H1 (cell line): ENCODE results near the gene CELF1. TPM values are rescaled to one million over a fixed set of nuclear protein-coding genes. Genes with fewer than 3 reads are reported as not detected.

Experiments
- CTCF ChIA-PET: fragments of 300-600 bp; sonication (Branson Sonifier 250); formaldehyde crosslinking; loops from one replicate; lab custom pipeline; 2021; ENCODE audit not compliant: partially characterized antibody; lab: Charles Lee
- POLR2A ChIA-PET: fragments of 300-600 bp; sonication (Branson Sonifier 250); formaldehyde crosslinking; loops from one replicate; lab custom pipeline; 2021; ENCODE audit warnings: inconsistent platforms; ENCODE audit not compliant: partially characterized antibody; lab: Charles Lee
- DNase-seq, 2 experiments: peaks; one replicate each; pipeline versions ENCODE4 v3.0.0 to v3.0.0-alpha.2; 2010 to 2022; ENCODE audit warnings: low spot score in 2 of 2, low read depth in 1 of 2, mixed read lengths in 1 of 2
- FAIRE-seq: peaks from 2 replicates; lab custom pipeline; 2011; peaks lifted over from hg19 to GRCh38; lab: Jason Lieb, UNC
- H2AFZ ChIP-seq: 2 replicates; pipeline ENCODE4 v1.8.1; 2012; ENCODE audit warnings: low read length, inconsistent platforms
- H2AK5ac ChIP-seq: 2 replicates; pipeline ENCODE4 v1.6.1; 2013; ENCODE audit warnings: low read depth, low read length
- H2BK120ac ChIP-seq: replicated peaks from 2 replicates; pipeline ENCODE3; 2013; ENCODE audit warnings: low read depth, low read length, inconsistent platforms
- H2BK12ac ChIP-seq: 2 replicates; pipeline ENCODE4 v1.6.1; 2013; ENCODE audit warnings: low read depth, low read length
- H2BK15ac ChIP-seq: 2 replicates; pipeline ENCODE4 v1.6.1; 2013; ENCODE audit warnings: low read length
- H2BK20ac ChIP-seq: 2 replicates; pipeline ENCODE4 v1.6.1; 2013; ENCODE audit warnings: low read length
- H2BK5ac ChIP-seq: 2 replicates; pipeline ENCODE4 v1.6.1; 2013; ENCODE audit warnings: low read depth, low read length
- H3K14ac ChIP-seq: 2 replicates; pipeline ENCODE4 v1.6.1; 2013; ENCODE audit warnings: inconsistent platforms; ENCODE audit not compliant: insufficient read length
- H3K18ac ChIP-seq: 2 replicates; pipeline ENCODE4 v1.6.1; 2013; ENCODE audit warnings: low read length; ENCODE audit errors: extremely low read depth
- H3K23ac ChIP-seq: 2 replicates; pipeline ENCODE4 v1.6.1; 2013; ENCODE audit warnings: inconsistent platforms; ENCODE audit not compliant: insufficient read length
- H3K23me2 ChIP-seq: 2 replicates; pipeline ENCODE4 v1.6.1; 2013; ENCODE audit warnings: low read depth, low read length
- H3K27ac ChIP-seq: 2 replicates; pipeline ENCODE4 v1.6.1; 2011; ENCODE audit warnings: low read depth, low read length, inconsistent platforms
- H3K27me3 ChIP-seq, 4 experiments: replicated peaks in 1 of 4; 1 replicate in 1 of 4; 2 replicates in 3 of 4; pipeline versions ENCODE4 v1.6.1 to v1.8.1; 2011 to 2013; ENCODE audit warnings: low read length in 3 of 4, mild to moderate bottlenecking in 3 of 4, inconsistent platforms in 2 of 4, mixed read lengths in 2 of 4, moderate library complexity in 1 of 4; ENCODE audit not compliant: control insufficient read depth in 3 of 4, insufficient read depth in 3 of 4; ENCODE audit errors: extremely low read depth in 1 of 4
- H3K36me3 ChIP-seq, 4 experiments: 2 replicates each; pipeline versions ENCODE4 v1.6.1 to v1.8.1; 2011 to 2013; ENCODE audit warnings: mild to moderate bottlenecking in 4 of 4, low read length in 3 of 4, moderate library complexity in 2 of 4, control low read depth in 1 of 4, inconsistent platforms in 1 of 4; ENCODE audit not compliant: insufficient read depth in 4 of 4, control insufficient read depth in 2 of 4
- H3K4ac ChIP-seq: replicated peaks from 2 replicates; pipeline ENCODE3; 2013; ENCODE audit warnings: low read length, low read depth, mixed read lengths, inconsistent platforms; ENCODE audit not compliant: insufficient read length
- H3K4me1 ChIP-seq, 4 experiments: replicated peaks in 1 of 4; 1 replicate in 1 of 4; 2 replicates in 3 of 4; pipeline versions ENCODE4 v1.6.1 to v1.8.1; 2011 to 2013; ENCODE audit warnings: low read length in 3 of 4, inconsistent platforms in 2 of 4, mixed read lengths in 1 of 4; ENCODE audit not compliant: insufficient read depth in 4 of 4, control insufficient read depth in 3 of 4
- H3K4me2 ChIP-seq, 2 experiments: 2 replicates each; pipeline versions ENCODE4 v1.6.1 to v1.8.1; 2011 to 2013; ENCODE audit warnings: low read depth in 2 of 2, low read length in 2 of 2, control low read depth in 1 of 2, inconsistent platforms in 1 of 2, mild to moderate bottlenecking in 1 of 2; ENCODE audit not compliant: insufficient read depth in 1 of 2
- H3K4me3 ChIP-seq, 4 experiments: fragments of 200-600, 300-600 bp in 1 of 4; sonication (generic), shearing (Covaris generic), sonication (Bioruptor Twin) in 1 of 4; 2 replicates each; pipeline versions ENCODE4 v1.5.1 to v1.8.1; 2011 to 2016; ENCODE audit warnings: low read length in 4 of 4, low read depth in 3 of 4, control low read depth in 2 of 4, inconsistent platforms in 2 of 4, mild to moderate bottlenecking in 2 of 4, mixed read lengths in 1 of 4, moderate library complexity in 1 of 4; ENCODE audit not compliant: insufficient read depth in 2 of 4; ENCODE audit errors: extremely low read depth in 1 of 4
- H3K56ac ChIP-seq: replicated peaks from 2 replicates; pipeline ENCODE3; 2013; ENCODE audit warnings: low read depth, mild to moderate bottlenecking, mixed read lengths, low read length, inconsistent platforms; ENCODE audit not compliant: insufficient read length
- H3K79me1 ChIP-seq: 2 replicates; pipeline ENCODE4 v1.6.1; 2013; ENCODE audit warnings: low read depth, low read length, control low read depth
- H3K79me2 ChIP-seq, 2 experiments: 2 replicates each; pipeline versions ENCODE4 v1.6.1 to v1.8.1; 2012 to 2013; ENCODE audit warnings: low read length in 2 of 2, mild to moderate bottlenecking in 2 of 2, inconsistent platforms in 1 of 2; ENCODE audit not compliant: insufficient read depth in 2 of 2, control insufficient read depth in 1 of 2
- H3K9ac ChIP-seq, 4 experiments: replicated peaks in 1 of 4; 1 replicate in 1 of 4; 2 replicates in 3 of 4; pipeline versions ENCODE4 v1.6.1 to v1.8.1; 2011 to 2013; ENCODE audit warnings: low read depth in 3 of 4, low read length in 3 of 4, control low read depth in 2 of 4, mild to moderate bottlenecking in 2 of 4, moderate library complexity in 2 of 4, inconsistent platforms in 1 of 4; ENCODE audit errors: extremely low read depth in 1 of 4
- H3K9me3 ChIP-seq, 2 experiments: 2 replicates each; pipeline versions ENCODE4 v1.6.1 to v1.8.1; 2012 to 2013; ENCODE audit warnings: mild to moderate bottlenecking in 2 of 2, moderate library complexity in 2 of 2, control low read depth in 1 of 2, inconsistent platforms in 1 of 2, low read depth in 1 of 2, low read length in 1 of 2, mixed read lengths in 1 of 2; ENCODE audit not compliant: insufficient read depth in 2 of 2
- H4K20me1 ChIP-seq, 2 experiments: replicated peaks in 1 of 2; 2 replicates each; pipeline versions ENCODE3 to v1.8.1; 2011 to 2013; ENCODE audit warnings: inconsistent platforms in 2 of 2, low read length in 2 of 2, mild to moderate bottlenecking in 1 of 2; ENCODE audit not compliant: insufficient read depth in 2 of 2, control insufficient read depth in 1 of 2
- H4K5ac ChIP-seq: 2 replicates; pipeline ENCODE4 v1.6.1; 2013; ENCODE audit warnings: low read length, low read depth, mixed read lengths, inconsistent platforms; ENCODE audit not compliant: insufficient read length
- H4K8ac ChIP-seq: 2 replicates; pipeline ENCODE4 v1.8.0; 2013; ENCODE audit warnings: mild to moderate bottlenecking, moderate library complexity, low read length, inconsistent platforms; ENCODE audit not compliant: insufficient read depth; ENCODE audit errors: extremely low read depth
- H4K91ac ChIP-seq: replicated peaks from 2 replicates; pipeline ENCODE3; 2013; ENCODE audit warnings: low read length, mixed read lengths, inconsistent platforms; ENCODE audit not compliant: insufficient read length
- CBX8 ChIP-seq: fragments of 300-800, 300-1000 bp; sonication (generic); IDR thresholded peaks from 2 replicates; pipeline ENCODE4 v1.7.1; 2016; ENCODE audit warnings: low read depth, low read length, borderline replicate concordance
- CTCF ChIP-seq, 3 experiments: IDR thresholded peaks; 1 replicate in 2 of 3; 2 replicates in 1 of 3; pipeline versions ENCODE4 v1.5.1 to v1.6.1; 2011; ENCODE audit warnings: low read length in 3 of 3, mild to moderate bottlenecking in 3 of 3, inconsistent platforms in 2 of 3, low read depth in 1 of 3, moderate library complexity in 1 of 3; ENCODE audit not compliant: insufficient read depth in 1 of 3; ENCODE audit errors: control extremely low read depth in 1 of 3
- GTF2F1 ChIP-seq: IDR thresholded peaks from 2 replicates; pipeline ENCODE4 v1.6.1; 2012; ENCODE audit warnings: low read depth, low read length, improper control_type of control experiment, borderline replicate concordance
- JUN ChIP-seq: IDR thresholded peaks from 2 replicates; pipeline ENCODE4 v1.6.1; 2011; ENCODE audit warnings: low read depth, mild to moderate bottlenecking, improper control_type of control experiment, low read length
- PHF8 ChIP-seq: fragments of 200-600 bp; sonication (generic); conservative IDR thresholded peaks from 2 replicates; pipeline ENCODE4 v1.7.1; 2012; ENCODE audit warnings: low read depth, mild to moderate bottlenecking, inconsistent platforms, low read length, moderate library complexity
- POLR2A ChIP-seq, 2 experiments: IDR thresholded peaks; 1 replicate in 1 of 2; 2 replicates in 1 of 2; pipeline ENCODE4 v1.6.1; 2011; ENCODE audit warnings: low read depth in 2 of 2, low read length in 2 of 2, mild to moderate bottlenecking in 2 of 2; ENCODE audit errors: control extremely low read depth in 1 of 2
- RBBP5 ChIP-seq: IDR thresholded peaks from 2 replicates; pipeline ENCODE4 v1.7.1; 2012; ENCODE audit warnings: low read depth, mild to moderate bottlenecking, inconsistent platforms, low read length, moderate library complexity, borderline replicate concordance
- SIRT6 ChIP-seq: IDR thresholded peaks from one replicate; pipeline ENCODE4 v1.7.1; 2012; ENCODE audit warnings: low read length, inconsistent platforms
- SP1 ChIP-seq: IDR thresholded peaks from 2 replicates; pipeline ENCODE4 v1.6.1; 2011; ENCODE audit warnings: low read depth, low read length
- TCF12 ChIP-seq: IDR thresholded peaks from 2 replicates; pipeline ENCODE4 v1.6.1; 2011; ENCODE audit warnings: low read depth, mild to moderate bottlenecking, low read length
- WGBS, 2 experiments: shearing (Covaris generic) in 1 of 2; methylation state at CpG; one replicate each; pipeline versions ENCODE4 v1.1.6 to v1.1.7; 2013 to 2015; ENCODE audit warnings: low lambda C conversion rate in 2 of 2, mixed read lengths in 2 of 2, inconsistent platforms in 1 of 2, low coverage in 1 of 2, missing lambda C conversion rate in 1 of 2; ENCODE audit not compliant: insufficient replicate concordance in 2 of 2, insufficient coverage in 1 of 2, insufficient read length in 1 of 2; ENCODE audit errors: extremely low coverage in 1 of 2, missing lambda C conversion rate in 1 of 2; 5-methylcytosine and 5-hydroxymethylcytosine counted together
- polyA plus RNA-seq, 7 experiments: library from polyadenylated mRNA; depleted of rRNA in 3 of 7; stranded (reverse) in 5 of 7; unstranded in 2 of 7; fragments of >200 nt in 5 of 7; fragments of 200-250 nt in 2 of 7; gene quantifications; 1 replicate in 5 of 7; 2 replicates in 1 of 7; 4 replicates in 1 of 7; pipeline versions ENCODE4 v1.2.1 to v1.2.3, GENCODE V29; 2011 to 2013; ENCODE audit warnings: missing spikeins in 2 of 7, mixed read lengths in 2 of 7
- total RNA-seq: library from RNA; stranded (reverse); fragmentation: NEBNext Ultra II Directional; extraction: Animal tissue kit (Norgen Biotek cat#: 25700); gene quantifications from 2 replicates; pipeline ENCODE4 v1.2.1, GENCODE V29; 2021

The CELF1 gene
- total and polyA plus RNA-seq, 2 of the 8 experiments (the other 6 are each of a cell fraction or from before 2014, with no cell fraction given): 131 to 197 TPM

GRCh38 chr11:47487421-47487820 is 65.5 kb downstream of the CELF1 start:
- FAIRE-seq (no peak), DNase-seq (no peak)
- Histone ChIP-seq H3K4me2 (no peak overlapping the region), H2BK120ac (no peak overlapping the region), H2AK5ac (no peak overlapping the region), H4K8ac (no peak overlapping the region), H2BK5ac (no peak overlapping the region), H4K20me1 (peaks cover 3 to 5% of the 10 kb centered on the region in 2 experiments), H3K79me2 (peaks cover 0 to 24% of the 10 kb centered on the region in 2 experiments; a peak in 2 of 4 replicates), H2BK20ac (no peak overlapping the region), H3K23me2 (no peaks in the 10 kb centered on the region), H3K36me3 (peaks cover 28 to 59% (median 45%) of the 10 kb centered on the region in 4 experiments), H3K18ac (no peak overlapping the region), H4K91ac (no peak overlapping the region), H3K56ac (no peak overlapping the region), H3K9ac (no peak overlapping the region), H3K27ac (no peak overlapping the region), H3K14ac (no peak overlapping the region), H3K27me3 (no peaks in the 10 kb centered on the region), H2BK15ac (no peak overlapping the region), H2AFZ (no peak overlapping the region), H3K79me1 (no peaks in the 10 kb centered on the region; the same call in 1 of the 2 replicates), H3K23ac (no peak overlapping the region), H3K4me1 (no peaks in the 10 kb centered on the region), H3K4ac (no peak overlapping the region), H4K5ac (no peak overlapping the region)
- ChIA-PET POLR2A (interaction anchor here (1.0 to 3.6 kb wide), 4 partner anchors 9 to 78 kb away, joined by 3 to 9 read pairs (median 5); partner anchors contain the start of gene PTPMT1), CTCF (interaction anchor here (0.8 kb wide), 1 partner anchor 34 kb away, joined by 3 read pairs; no protein-coding TSS in a partner anchor)
- 95% methylated on average over 2 of the region's 2 CpGs; no CpG with 5 or more reads in 1 of the 2 experiments for WGBS, 2 experiments
- TF ChIP-seq CTCF (IDR thresholded peaks at IDR 0.05; ENCODE audit: control extremely low read depth in 1 of 3, insufficient read depth in 1 of 3, low read depth in 1 of 3, low read length in 3 of 3) (no peak), SIRT6 (no peak), SP1 (no peak), RBBP5 (no peak), CBX8 (no peak), JUN (no peak), PHF8 (no peak), TCF12 (no peak), POLR2A (IDR thresholded peaks at IDR 0.05; ENCODE audit: control extremely low read depth in 1 of 2, low read depth in 2 of 2, low read length in 2 of 2) (no peak), GTF2F1 (no peak)
- TF ChIP-seq, all 59 proteins: peak for 0
- H3K4me3 ChIP-seq: no peak overlapping the region
- no peak overlapping the region for H2BK12ac ChIP-seq
- no peaks in the 10 kb centered on the region for H3K9me3 ChIP-seq
